ENCODE data around the gene KCNG2. TPM values are rescaled to one million over a fixed set of nuclear protein-coding genes. Genes with fewer than 3 reads are reported as not detected.

The KCNG2 gene
- polyA plus RNA-seq, 4 donors: 0.11 to 0.55 (median 0.35) TPM

DNA sequence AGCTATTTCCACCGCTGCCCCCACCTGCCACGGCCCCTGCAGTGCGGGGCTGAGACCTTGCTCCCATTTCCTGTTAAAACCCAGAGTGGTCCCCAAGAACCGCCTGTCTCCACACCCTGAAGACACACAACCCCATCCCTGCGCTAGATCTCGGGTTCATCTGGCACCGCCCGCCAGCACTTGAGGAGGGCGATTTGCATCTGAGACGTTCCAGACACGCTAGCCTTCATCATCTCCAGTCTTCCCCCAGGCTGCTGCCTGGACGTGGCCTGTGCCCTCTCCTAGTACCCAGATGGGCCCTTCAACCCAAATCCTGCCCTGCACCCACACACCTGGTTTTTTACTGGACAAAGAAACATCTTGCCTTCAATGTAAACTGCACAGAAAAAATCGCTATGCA lies 103.9 kb downstream of the KCNG2 start:
- DNase-seq (ENCODE audit: low read depth in 4 of 4, low spot score in 2 of 4): no peak

DNA sequence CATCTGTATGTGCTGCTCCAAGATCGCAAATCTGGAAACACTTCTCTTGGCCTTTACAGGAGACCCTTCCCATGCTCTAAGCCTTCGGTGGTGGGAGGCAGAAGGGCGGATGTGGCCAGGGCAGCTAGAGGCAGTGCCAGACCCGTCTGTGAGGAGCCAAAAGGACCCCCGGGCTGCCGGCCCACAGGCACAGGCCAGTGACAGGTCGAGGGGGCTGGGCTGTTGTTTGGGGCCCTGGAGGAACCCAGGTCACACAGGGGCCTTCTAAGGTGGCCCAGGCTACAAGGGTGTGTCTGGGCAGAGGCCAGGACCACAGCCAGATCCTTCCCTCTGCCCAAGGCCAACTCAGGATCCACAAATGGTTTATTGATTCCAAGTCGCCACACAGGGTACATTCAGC lies 104.3 kb downstream of the KCNG2 start:
- no peak for DNase-seq (ENCODE audit: low read depth in 4 of 4, low spot score in 2 of 4)

DNA sequence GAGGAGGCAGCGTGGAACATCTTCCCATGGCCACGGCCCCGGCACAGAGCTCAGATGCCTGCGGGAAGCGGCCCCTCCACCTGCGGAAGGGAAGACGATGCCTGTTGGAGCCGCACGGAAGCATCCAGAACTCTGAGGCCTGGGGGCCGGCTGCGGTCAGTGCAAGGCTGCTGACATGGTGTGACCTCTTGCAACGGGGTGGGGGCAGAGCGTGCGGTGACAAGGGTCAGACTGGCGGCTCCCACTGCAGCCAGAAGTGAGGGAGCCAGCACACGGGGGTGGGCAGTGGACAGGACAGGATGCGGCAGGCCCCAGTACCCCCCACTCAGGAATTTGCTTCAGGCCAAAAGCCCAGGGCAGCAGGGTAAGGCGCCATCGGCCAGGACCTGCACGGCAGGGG lies 104.9 kb downstream of the KCNG2 start:
- DNase-seq (ENCODE audit: low read depth in 4 of 4, low spot score in 2 of 4): no peak

DNA sequence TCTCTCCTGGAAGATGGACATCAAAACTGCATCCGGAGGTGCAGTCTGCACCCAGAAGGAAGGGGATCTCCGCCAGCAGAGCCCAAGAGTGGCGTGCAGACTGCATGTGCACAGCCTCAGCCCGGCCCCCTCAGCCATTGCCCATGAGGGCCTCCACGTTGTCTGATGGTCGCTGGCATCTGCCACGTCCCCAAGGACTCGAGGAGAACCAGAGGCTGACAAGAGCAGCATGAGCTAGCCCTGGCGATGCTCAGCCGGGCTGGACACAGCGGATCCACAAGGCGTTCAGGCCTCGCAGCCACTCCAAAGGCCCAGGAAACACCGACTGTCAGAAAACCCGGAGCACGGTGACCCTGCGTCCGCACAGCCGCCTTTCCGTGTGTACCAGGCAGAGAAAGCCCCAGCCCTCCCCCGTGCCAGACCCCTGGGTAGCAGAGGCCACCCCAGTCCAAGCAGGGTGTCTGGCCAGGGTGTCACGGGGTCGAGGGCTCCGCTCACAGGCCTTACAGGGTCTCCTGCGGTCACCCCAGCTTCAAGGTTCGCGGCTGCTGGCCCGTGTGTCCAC lies 105.4 kb downstream of the KCNG2 start:
- no peak for DNase-seq (ENCODE audit: low read depth in 4 of 4, low spot score in 2 of 4)

DNA sequence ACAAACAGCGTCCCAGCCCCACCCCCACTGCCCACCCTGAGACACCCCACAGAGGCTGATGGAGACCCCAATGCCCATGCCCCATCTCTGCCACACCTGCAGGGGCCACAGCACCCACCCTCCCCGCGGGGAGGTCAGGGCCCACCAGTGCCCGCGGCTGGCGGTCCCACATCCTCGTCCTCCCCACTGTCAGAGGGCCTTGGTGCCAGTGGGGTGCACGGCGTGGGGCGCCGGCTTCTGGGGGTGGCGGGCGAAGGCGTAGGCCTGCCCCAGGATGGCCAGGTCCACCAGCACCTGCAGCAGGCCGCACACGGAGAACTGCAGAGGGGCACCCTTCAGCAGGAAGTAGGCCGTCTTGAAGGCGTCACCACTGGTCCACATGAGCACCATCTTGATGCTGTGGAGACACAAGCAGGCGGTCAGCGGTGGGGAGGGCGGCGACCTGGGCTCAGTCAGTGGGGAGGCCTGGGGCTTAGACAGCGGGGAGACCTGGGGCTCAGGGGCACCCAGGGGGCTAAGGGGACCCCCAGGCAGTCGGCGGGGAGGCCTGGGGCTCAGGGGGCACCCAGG lies 106.1 kb downstream of the KCNG2 start:
- no peak for DNase-seq (ENCODE audit: low read depth in 4 of 4, low spot score in 2 of 4)

DNA sequence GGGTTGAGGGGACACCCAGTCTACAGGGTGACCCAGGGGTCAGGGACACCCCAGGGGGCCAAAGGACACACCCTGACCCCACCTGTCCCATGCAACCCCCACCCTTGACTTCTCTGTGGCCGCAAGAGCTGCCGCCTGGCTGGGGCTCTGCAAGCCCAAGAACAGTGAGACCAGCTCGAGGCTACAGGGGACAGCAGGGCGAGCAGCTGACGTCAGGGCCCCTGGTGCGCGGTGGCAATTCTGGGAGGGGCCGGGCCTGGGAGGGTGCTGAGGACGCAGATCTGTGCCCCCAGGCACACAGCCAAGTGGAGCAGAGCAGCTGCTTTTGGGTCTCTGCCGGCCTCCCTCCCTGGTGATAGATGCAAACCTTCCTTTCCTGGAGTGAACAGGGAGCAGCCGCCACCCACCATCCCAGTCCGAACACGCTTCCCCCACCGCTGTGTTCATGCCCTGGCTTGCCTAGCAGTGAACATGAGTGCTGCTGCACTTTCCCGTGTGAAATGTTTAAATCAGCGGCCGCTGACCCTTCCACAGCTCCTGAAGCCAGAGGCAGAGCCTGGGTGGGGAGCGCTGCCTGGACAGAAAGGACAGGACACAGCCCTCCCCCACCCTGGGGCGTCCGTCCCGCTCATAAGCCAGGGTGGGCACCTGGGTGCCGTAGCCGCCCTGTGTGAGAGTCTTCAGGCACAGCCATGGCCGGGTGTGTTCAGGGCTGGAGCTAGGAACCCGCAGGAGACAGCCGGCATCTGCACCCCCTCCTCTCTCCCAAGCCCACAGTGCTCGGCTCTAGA lies 106.8 kb downstream of the KCNG2 start:
- no peak for DNase-seq (ENCODE audit: low read depth in 4 of 4, low spot score in 2 of 4)

DNA sequence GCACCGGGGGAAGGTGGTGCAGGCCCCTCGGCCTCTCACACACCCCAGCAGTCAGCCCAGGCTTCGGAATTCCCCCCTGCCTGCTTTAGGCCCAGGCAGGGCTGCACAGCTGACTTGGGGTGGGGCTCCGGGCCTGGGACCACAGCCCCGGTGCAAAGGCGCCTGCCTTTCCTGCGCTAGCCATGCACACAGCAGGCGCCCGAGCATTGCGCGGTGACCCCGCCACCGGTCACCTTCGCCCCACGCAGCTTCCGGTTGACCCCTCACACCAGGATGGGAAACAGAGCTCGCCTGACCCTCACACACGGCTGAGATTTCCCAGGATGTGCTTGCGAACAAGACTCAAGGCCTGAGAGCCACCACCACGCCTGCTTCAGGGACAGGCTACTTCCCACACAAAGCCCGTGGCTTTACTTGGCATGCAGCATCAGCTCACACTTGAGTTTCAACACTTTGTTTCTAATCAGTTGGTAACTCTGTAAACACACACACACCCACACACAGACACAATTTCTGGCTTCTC lies 107.7 kb downstream of the KCNG2 start:
- no peak for DNase-seq (ENCODE audit: low read depth in 4 of 4, low spot score in 2 of 4)

DNA sequence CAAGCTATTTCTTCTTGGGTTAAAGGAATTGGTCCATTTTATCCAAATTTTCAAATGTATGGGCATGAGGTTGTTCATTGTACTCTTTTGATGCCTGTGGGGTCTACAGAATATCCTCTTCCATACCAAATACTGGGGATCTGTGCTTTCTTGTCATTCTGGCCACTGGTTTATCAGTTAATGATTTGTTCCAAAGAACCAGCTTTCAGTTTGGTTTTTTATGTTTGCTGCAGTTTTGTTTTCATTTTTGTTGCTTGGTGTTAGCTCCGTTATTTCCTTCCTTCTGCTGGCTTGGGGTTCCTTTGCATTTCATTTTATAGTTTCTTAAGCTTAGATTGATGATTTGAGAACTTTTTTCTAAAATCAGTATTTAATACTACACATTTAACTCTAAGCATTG lies 108.3 kb downstream of the KCNG2 start:
- no peak for DNase-seq (ENCODE audit: low read depth in 4 of 4, low spot score in 2 of 4)

DNA sequence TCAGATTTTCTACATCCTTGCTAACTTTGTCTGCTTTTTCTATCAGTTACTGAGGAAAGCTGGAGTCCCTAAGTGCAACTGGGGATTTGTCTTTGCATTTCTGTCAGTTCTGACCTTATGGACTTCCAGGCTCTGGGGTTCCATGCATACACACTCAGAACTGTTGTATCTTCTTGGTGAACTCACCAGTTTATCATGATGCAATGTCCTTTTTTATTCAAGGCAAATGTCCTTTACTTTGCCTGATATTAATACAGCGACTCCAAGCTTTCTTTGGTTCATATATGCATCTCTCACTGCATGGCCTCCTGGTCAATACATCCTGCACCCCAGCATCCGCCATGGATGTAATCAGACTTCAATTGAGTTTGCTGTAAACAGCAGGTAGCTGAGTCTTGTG lies 109.0 kb downstream of the KCNG2 start:
- DNase-seq (ENCODE audit: low read depth in 4 of 4, low spot score in 2 of 4): no peak

DNA sequence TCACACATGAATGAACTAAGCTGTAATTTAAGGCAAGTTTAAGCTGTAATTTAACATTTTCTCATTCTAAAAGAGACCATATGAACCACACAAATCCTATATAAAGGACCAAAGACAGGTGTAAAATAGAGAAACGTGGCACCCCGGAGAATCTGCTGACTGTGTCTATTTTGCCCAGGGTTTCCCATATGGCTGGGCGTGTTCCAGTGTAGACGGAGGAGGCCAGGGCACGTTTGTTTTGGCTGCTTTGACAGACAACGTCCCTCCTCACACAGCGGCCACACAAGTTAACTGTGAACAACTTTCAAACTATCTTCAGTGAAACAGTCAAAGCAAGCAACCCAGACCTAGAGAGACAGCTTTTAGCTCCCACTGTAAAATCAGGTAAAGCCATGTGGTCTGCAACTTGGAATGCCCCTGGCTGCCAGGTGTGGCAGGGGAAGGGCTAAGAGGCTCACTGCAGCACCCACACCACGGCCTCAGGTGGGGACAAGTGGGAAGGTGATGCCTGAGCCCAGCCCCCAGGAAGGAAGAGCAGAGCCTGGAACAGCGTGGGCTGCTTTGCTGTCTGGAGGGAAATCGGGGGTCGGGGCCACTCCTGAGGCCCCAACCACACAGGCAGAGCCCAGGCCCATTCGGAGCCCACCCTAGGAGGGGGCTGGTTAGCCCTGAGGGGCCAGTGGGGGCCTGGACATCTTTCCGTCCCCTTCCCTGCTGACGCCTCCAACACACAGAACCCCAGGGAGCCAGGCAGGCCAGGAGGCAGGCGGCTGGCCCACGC lies 113.0 kb downstream of the KCNG2 start:
- DNase-seq (ENCODE audit: low read depth in 4 of 4, low spot score in 2 of 4): no peak

DNA sequence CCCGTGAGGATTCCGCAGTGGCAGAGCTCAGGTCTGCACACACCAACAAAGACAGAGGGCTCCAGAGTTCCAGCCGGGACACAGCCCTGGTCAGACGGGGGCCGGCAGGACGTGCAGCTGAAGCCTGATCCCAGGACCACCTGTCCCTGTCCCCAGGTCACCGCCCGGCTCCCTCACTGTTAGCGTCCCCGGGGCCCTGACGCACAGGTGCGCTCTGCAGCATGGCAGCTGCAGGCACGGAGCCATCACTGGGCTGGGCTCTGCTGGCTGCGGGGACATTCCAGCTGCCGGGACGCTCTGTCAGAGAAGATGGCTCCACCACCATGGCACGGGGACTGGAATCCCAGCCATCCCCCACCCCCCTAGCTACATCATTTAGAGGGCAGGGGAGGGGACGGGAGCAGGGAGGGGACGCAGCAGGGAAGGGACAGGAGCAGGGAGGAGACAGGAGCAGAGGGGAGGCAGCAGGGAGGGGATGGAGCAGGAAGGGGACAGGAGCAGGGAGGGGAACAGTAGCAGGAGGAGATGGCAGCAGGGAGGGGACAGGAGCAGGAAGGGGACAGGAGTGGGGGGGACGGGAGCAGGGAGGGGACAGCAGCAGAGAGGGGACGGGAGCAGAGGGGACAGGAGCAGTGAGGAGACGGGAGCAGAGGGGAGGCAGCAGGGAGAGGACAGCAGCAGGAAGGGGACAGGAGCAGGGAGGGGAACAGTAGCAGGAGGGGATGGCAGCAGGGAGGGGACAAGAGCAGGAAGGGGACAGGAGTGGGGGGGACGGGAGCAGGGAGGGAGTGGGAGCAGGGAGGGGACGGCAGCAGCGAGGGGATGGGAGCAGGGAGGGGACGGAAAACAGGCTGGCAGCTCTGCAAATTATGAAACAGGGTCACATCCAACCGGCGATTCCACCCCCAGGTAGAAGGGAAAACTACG lies 113.9 kb downstream of the KCNG2 start:
- DNase-seq (ENCODE audit: low read depth in 4 of 4, low spot score in 2 of 4): no peak

DNA sequence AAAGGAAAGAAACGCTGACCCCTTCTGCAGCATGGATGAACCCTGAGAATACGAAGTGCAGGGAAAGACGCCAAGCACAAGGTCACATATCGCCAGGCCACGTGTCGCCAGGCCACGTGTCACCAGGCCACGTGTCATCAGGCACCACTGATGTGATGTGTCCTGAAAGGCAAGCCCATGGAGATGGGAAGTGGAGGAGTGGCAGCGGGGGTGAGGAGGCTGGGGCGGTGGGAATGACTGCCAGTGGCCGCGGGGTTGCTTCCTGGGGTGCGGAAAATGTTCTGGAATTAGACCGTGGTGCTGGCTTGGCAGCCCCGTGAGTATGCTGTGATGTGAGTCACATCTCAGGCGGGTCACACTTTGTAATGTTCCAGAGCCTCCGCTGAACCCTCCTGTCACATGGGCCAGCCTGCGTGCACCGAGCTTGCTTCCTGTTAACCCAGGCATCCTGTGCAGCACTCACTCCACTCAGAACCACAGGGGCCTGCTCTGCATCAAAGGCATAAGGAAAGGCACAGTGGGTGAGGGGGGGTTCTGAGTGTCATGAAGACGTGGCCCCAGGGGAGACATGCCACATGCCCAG lies 114.8 kb downstream of the KCNG2 start:
- DNase-seq (ENCODE audit: low read depth in 4 of 4, low spot score in 2 of 4): no peak

DNA sequence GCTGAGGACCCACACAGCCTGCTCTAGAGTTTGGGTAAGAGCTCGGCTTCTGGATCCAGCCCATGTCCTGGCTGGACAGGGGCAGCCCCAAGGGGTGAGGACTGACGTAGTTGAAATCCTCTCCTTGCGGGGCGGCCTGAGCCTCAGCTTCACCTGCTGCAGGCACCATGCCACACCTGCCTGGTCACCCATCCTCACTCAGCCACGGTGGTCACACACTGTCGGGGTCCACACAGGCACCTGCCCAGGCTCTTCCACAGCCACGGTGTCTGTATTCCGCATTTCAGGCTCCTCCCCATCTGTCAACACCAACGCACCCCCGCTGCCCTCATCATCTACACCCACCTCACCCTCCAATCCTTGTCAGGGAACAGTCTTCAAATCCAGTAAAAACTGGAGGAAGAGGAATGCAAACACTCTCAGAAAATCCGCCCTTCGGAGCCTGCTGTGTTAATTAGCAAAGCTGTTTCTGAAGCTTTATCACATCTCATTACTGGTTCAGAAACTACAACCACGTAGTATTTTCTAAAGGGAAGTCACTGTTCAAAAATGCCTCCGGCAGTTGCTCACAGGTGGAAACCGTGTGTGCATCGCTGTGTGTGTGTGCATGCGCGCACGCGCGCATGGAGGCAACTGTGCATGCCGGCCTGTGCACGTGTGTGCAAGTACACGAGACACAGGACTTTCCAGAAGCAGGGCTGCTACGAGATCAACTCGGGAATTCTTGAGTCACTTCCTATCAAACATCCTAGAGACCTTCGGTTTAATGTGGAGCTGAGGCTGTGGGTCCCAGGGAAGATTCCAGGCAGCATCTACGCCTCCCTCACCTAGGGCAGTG lies 115.5 kb downstream of the KCNG2 start:
- no peak for DNase-seq (ENCODE audit: low read depth in 4 of 4, low spot score in 2 of 4)

DNA sequence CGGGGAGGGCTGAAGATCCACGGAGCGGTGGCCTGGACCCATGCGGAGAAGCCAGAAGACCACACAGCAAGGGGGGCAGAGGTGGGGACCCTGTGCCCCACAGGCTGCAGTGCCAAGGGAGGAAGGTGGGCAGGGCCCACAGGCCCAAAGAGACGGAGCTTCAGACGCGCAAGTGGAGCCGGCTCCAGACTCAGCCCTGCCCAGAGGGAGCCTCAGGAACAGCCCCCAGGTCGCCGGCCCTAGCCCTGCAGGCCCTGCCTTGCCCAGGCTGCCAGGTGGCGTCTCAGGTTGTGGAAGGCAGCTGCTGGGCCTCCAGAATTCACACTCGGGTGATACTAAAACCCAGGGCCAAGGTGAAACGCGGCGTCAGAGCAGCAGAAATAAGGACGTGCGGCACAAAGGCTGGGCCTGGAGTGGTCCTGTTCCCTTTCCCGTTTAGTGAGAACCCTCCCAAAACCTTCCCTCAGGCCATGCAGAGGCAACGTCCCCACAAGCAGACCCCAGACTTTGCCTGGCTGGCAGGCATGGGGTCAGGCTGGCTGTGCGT lies 116.9 kb downstream of the KCNG2 start:
- DNase-seq (ENCODE audit: low read depth in 4 of 4, low spot score in 2 of 4): no peak

DNA sequence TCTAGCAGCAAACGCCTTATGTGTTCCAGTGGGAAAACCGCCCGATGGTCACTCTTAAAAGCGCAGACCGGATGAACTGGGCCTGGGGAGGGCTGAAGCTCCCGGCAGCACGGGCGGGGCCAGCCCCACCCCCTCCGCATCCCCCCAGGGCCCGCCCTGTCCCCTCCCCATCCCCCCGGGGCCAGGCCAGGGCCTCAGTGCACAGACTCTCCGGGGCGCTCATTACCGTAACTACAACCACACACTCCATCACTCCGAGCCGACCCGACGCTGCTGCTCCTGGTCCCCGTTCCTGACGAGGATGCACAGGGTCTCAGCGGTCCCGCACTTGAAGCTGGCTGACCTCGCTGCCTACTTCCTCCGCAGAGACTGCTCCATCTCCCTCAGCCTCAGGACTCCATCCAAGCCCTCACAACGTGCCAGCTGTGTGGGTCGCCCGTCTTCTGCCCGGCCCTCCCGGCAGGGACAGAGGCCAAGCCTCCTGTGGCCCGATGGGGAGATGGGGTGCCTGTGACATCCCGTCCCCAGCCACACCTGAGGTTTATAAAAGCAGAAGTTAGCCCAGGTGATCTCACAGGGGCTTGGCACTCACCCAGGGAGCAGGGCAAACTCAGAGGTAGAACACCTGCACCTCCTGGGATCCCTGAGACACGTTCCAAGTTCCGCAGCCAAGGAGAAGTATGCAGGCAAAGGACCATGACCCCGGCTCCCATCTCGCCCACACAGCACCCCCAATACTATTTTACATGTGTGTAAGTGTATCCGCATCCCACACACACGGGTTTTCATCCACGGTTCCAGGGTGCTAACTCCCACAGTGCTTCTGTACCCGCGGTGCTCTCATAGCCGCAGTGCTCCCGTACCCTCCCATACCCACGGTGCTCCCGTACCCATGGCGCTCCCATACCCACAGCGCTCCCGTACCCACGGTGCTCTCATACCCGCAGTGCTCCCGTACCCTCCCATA lies 117.7 kb downstream of the KCNG2 start:
- no peak for DNase-seq (ENCODE audit: low read depth in 4 of 4, low spot score in 2 of 4)

DNA sequence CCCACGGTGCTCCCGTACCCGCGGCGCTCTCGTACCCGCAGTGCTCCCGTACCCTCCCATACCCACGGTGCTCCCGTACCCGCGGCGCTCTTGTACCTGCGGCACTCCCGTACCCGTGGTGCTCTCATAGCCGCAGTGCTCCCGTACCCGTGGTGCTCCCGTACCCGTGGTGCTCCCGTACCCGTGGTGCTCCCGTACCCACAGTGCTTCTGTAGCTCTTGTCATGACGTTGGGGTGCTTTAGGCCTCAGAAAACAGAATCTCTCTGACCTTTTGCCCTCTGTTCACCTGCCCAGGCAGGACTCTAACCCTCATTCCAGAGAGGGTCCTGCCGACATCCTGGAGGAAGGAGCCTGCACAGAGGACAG lies 118.4 kb downstream of the KCNG2 start:
- DNase-seq (ENCODE audit: low read depth in 4 of 4, low spot score in 2 of 4): no peak

DNA sequence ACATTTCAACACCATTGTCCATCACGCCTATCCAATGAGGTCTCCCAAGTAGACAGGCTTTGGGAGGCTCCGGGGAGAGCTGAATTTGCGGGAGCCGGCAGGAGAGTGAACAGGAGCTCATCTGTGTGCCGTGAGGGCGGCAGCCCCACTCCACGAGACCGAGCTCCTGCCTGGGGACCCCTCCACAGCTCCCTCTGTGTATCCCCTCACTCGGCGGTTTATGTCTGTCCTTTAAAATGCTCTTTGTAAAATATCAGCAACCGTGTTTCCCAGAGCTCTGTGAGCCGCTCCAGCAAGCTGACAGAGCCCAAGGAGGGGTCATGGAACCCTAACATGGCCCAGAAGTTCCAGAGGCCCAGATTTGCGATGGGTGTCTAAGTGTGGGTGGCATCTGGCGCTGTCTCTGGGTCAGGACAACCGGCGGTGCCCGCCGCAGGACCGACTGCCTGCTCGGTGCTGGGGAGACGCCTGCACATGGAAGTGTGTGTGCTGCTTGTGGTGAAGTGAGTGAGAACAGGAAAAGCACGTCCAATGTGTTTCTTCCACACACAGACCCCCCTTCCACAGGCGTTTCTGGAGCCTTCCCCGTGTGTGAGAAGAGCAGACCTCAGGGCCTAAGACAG lies 118.9 kb downstream of the KCNG2 start:
- no peak for DNase-seq (ENCODE audit: low read depth in 4 of 4, low spot score in 2 of 4)

Measured in left renal cortex interstitium (tissue), 4 donors.